ENCODE data around the gene FBXO8. TPM values are rescaled to one million over a fixed set of nuclear protein-coding genes. Genes with fewer than 3 reads are reported as not detected.

FBXO8 gene
- total RNA-seq, 6 experiments from 2014 or later: 15.4 to 22.2 (median 21.5) TPM

- Mint-ChIP-seq H3K4me1 (ENCODE audit: low read depth) (peaks cover 31% of the 10 kb centered on the region), H3K9me3 (no peaks in the 10 kb centered on the region), H3K27ac (no peak overlapping the region), H3K4me3 (no peak overlapping the region), H3K27me3 (ENCODE audit: insufficient read depth) (no peaks in the 10 kb centered on the region; the same call in 1 of the 2 replicates), H3K36me3 (ENCODE audit: low read depth) (no peaks in the 10 kb centered on the region)
- TF ChIP-seq, protein P1, sequence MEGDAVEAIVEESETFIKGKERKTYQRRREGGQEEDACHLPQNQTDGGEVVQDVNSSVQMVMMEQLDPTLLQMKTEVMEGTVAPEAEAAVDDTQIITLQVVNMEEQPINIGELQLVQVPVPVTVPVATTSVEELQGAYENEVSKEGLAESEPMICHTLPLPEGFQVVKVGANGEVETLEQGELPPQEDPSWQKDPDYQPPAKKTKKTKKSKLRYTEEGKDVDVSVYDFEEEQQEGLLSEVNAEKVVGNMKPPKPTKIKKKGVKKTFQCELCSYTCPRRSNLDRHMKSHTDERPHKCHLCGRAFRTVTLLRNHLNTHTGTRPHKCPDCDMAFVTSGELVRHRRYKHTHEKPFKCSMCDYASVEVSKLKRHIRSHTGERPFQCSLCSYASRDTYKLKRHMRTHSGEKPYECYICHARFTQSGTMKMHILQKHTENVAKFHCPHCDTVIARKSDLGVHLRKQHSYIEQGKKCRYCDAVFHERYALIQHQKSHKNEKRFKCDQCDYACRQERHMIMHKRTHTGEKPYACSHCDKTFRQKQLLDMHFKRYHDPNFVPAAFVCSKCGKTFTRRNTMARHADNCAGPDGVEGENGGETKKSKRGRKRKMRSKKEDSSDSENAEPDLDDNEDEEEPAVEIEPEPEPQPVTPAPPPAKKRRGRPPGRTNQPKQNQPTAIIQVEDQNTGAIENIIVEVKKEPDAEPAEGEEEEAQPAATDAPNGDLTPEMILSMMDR (IDR thresholded peaks at IDR 0.05): no peak
- no peak for DNase-seq
These were observed 37.2 kb upstream of the FBXO8 start for GRCh38 chr4:174320494-174321199.

GRCh38 chr4:174318829-174319764, 35.6 kb upstream of the FBXO8 start:
- TF ChIP-seq, protein P1 (IDR thresholded peaks at IDR 0.05): peak; percentile 95
- Mint-ChIP-seq H3K4me1 (ENCODE audit: low read depth) (peaks cover 32% of the 10 kb centered on the region), H3K9me3 (no peaks in the 10 kb centered on the region), H3K4me3 (no peak overlapping the region), H3K27me3 (ENCODE audit: insufficient read depth) (no peaks in the 10 kb centered on the region; the same call in 1 of the 2 replicates), H3K36me3 (ENCODE audit: low read depth) (no peaks in the 10 kb centered on the region), H3K27ac (no peak overlapping the region)
- peak; percentile 35 for DNase-seq

DNA sequence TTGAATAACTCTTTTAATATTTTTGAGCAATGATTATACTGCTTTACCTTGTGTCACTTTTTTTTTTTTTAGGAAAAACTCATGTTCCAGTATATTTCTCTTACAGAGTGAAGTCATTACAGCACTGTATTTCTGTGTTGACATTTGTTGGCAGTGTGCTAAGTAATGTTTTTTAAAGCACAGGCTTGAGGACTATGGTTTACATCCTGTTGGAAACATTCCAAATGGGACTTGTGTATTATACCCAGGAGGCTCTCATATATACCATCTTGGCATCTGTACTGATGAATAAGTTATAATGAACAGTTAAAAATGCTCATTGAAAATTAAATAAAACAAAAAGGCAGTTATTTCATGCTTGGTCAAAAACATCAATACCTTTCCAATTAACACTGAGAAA, 34.1 kb upstream of the FBXO8 start:
- Mint-ChIP-seq H3K4me3 (no peak overlapping the region), H3K9me3 (no peaks in the 10 kb centered on the region), H3K27me3 (ENCODE audit: insufficient read depth) (no peaks in the 10 kb centered on the region), H3K36me3 (ENCODE audit: low read depth) (no peaks in the 10 kb centered on the region), H3K4me1 (ENCODE audit: low read depth) (peaks cover 32% of the 10 kb centered on the region), H3K27ac (no peak overlapping the region)
- TF ChIP-seq, protein P1 (IDR thresholded peaks at IDR 0.05): no peak
- no peak for DNase-seq

DNA sequence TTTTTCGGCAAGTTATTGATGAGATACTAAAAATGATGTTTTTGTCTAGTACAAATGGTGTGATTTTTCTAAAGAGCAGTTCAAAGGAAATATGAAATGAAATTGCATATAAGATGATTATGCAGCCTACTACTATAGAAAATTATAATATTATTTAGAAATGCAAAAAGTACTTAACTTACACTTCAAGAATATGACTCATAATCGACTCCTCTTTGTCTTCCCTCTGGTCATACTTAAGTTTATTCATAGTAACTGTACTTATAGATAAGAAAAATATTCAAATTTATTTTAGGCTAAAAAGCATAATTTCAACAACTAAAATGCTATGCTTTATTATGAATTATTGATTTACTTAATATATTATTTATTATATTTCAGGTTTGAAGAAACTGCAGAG, 33.5 kb upstream of the FBXO8 start:
- Mint-ChIP-seq H3K27ac (no peak overlapping the region), H3K4me3 (no peak overlapping the region), H3K9me3 (no peaks in the 10 kb centered on the region), H3K4me1 (ENCODE audit: low read depth) (peaks cover 32% of the 10 kb centered on the region), H3K27me3 (ENCODE audit: insufficient read depth) (no peaks in the 10 kb centered on the region), H3K36me3 (ENCODE audit: low read depth) (no peaks in the 10 kb centered on the region)
- TF ChIP-seq, protein P1 (IDR thresholded peaks at IDR 0.05): no peak
- DNase-seq: no peak

DNA sequence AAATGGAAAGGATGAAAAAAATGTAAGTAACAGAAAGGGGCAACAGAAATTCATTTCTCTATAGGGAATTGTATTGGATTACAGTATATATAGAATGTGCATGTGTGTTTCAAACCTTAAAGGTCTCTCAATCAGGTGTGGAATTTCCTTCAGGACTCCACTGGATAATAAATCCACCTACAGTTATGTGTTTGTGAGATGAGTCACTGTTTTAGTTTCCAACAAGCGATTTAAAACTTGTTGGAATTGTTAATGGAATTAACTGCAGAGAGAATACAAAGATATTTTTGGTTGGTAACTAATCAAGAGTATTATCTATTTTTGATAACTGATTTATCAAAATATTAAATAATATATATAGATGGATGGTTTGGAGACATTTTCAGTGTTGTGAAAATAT, 33.1 kb upstream of the FBXO8 start:
- DNase-seq: no peak
- no peak overlapping the region for H3K27ac Mint-ChIP-seq

More for the DNA sequence above, 33.1 kb upstream of the FBXO8 start:
- TF ChIP-seq, protein P1 (IDR thresholded peaks at IDR 0.05): no peak
- no peaks in the 10 kb centered on the region for H3K27me3 Mint-ChIP-seq (ENCODE audit: insufficient read depth)
- H3K4me3 Mint-ChIP-seq: no peak overlapping the region
- no peaks in the 10 kb centered on the region for H3K9me3 Mint-ChIP-seq
- H3K4me1 Mint-ChIP-seq (ENCODE audit: low read depth): peaks cover 32% of the 10 kb centered on the region
- H3K36me3 Mint-ChIP-seq (ENCODE audit: low read depth): no peaks in the 10 kb centered on the region
